GM04504 (cell line): ENCODE data around the gene ATP2A2.
"Not testable (repeated sequence)": the region's sequence is repeated elsewhere in the genome, so short reads cannot be mapped to it uniquely, and the experiment has no call there.

ENCODE experiments used
- DNase-seq: peaks from one replicate; pipeline ENCODE4 v3.0.0-alpha.2; 2012; ENCODE audit warnings: low read depth

Gene ATP2A2

GRCh38 chr12:110301065-110301806 is 20.2 kb downstream of the ATP2A2 start:
- no peak for DNase-seq

GRCh38 chr12:110304061-110304551 is 23.1 kb downstream of the ATP2A2 start:
- DNase-seq, result no peak

GRCh38 chr12:110307372-110307771 is 26.3 kb downstream of the ATP2A2 start:
- no peak for DNase-seq

GRCh38 chr12:110310763-110311162 is 29.7 kb downstream of the ATP2A2 start:
- DNase-seq, result no peak

- DNase-seq, result no peak
Measured at GRCh38 chr12:110311903-110312302, 30.9 kb downstream of the ATP2A2 start.

- peak; percentile 37 for DNase-seq
Measured at GRCh38 chr12:110312581-110313360, 31.7 kb downstream of the ATP2A2 start.

- peak; percentile 32 for DNase-seq
Measured at GRCh38 chr12:110314308-110314707, 33.3 kb downstream of the ATP2A2 start.

- peak; percentile 85 for DNase-seq
Measured at GRCh38 chr12:110316861-110317260, 35.8 kb downstream of the ATP2A2 start.

GRCh38 chr12:110317911-110318310 is 36.9 kb downstream of the ATP2A2 start:
- no peak for DNase-seq

GRCh38 chr12:110320550-110320949 is 39.5 kb downstream of the ATP2A2 start:
- no peak for DNase-seq

GRCh38 chr12:110329710-110330109 is 48.7 kb downstream of the ATP2A2 start:
- DNase-seq, result no peak

- no peak for DNase-seq
Measured at GRCh38 chr12:110330124-110330523, 49.1 kb downstream of the ATP2A2 start.

GRCh38 chr12:110330544-110330943 is 49.5 kb downstream of the ATP2A2 start:
- no peak for DNase-seq

- no peak for DNase-seq
Measured at GRCh38 chr12:110333201-110333600, 52.2 kb downstream of the ATP2A2 start.

- DNase-seq, result no peak
Measured at GRCh38 chr12:110335481-110336045, 54.5 kb downstream of the ATP2A2 start.

GRCh38 chr12:110337912-110338710 is 57.1 kb downstream of the ATP2A2 start:
- no peak for DNase-seq

GRCh38 chr12:110338754-110339153 is 57.7 kb downstream of the ATP2A2 start:
- no peak for DNase-seq

- no peak for DNase-seq
Measured at GRCh38 chr12:110339184-110339952, 58.3 kb downstream of the ATP2A2 start.

GRCh38 chr12:110340261-110340660 is 59.2 kb downstream of the ATP2A2 start:
- not testable (repeated sequence) for DNase-seq

- DNase-seq, result no peak
Measured at GRCh38 chr12:110340706-110341105, 59.7 kb downstream of the ATP2A2 start.

GRCh38 chr12:110342157-110342556 is 61.1 kb downstream of the ATP2A2 start:
- no peak for DNase-seq
